HG03521 (cell line): ENCODE results near the gene ADD2.
A peak's percentile ranks its signal among the peaks of the same experiment; 100 is the strongest.
"Not testable (repeated sequence)": the region's sequence is repeated elsewhere in the genome, so short reads cannot be mapped to it uniquely, and the experiment has no call there.

ENCODE experiments used
- ATAC-seq: cut with Tn5 transposase; IDR thresholded peaks from one replicate; pipeline ENCODE4 v1.9.1; 2021; ENCODE audit warnings: mild to moderate bottlenecking, moderate library complexity; ENCODE audit not compliant: unreplicated experiment

ADD2 gene

DNA sequence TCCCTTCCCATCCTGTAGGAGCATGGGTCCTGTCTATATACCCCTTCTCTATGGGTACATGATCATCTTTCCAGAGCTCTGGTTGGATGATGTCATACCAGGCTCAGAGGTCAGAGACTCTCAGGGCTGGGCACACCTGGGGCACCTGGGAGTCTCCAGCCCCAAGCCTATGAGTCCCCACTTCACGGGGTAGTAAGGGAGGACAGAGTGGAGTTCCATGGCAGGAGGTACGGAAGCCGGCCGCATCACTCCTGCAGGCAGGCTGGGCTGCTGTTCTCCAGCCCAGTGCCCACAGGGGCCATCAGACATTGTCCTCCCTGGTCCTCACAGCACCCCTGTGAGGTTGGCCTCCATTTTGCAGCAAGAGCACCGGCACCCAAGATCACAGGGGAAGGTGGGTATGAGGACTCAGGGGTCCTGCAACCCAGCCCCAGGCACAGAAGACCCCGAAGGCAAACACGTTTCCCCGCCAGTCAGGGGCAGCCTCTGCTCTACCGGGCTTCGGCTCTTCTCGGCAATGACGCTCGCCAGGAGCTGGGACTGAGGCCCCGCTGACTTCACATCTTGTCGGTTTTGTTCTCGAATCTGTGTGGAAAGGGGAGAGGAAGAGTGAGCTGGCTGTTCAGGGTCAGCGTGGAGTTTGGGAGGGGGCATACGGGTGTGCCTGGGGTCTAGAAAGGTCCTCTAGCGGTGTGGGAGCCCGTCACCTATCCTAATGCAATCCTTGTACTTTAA is 91.5 kb downstream of the ADD2 start:
- no peak for ATAC-seq

DNA sequence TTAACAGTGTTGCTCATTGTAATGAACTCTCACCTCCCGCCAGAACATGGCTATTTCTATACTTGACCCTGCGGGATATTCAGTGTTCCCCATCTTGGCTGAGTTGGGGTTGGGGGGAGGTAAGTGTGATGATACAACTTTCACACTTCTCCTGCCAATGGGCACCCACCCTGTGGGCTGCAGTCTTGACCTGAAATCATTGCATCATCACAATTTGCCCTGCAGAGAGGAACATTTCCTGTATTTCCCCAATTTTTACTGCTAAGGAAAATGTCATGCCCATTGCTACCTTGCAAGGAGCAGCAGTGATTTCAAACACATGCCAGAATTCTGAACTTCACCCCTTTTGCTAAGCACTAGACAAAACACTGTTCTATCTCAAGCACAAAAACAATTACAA is 92.1 kb downstream of the ADD2 start:
- ATAC-seq, result no peak

DNA sequence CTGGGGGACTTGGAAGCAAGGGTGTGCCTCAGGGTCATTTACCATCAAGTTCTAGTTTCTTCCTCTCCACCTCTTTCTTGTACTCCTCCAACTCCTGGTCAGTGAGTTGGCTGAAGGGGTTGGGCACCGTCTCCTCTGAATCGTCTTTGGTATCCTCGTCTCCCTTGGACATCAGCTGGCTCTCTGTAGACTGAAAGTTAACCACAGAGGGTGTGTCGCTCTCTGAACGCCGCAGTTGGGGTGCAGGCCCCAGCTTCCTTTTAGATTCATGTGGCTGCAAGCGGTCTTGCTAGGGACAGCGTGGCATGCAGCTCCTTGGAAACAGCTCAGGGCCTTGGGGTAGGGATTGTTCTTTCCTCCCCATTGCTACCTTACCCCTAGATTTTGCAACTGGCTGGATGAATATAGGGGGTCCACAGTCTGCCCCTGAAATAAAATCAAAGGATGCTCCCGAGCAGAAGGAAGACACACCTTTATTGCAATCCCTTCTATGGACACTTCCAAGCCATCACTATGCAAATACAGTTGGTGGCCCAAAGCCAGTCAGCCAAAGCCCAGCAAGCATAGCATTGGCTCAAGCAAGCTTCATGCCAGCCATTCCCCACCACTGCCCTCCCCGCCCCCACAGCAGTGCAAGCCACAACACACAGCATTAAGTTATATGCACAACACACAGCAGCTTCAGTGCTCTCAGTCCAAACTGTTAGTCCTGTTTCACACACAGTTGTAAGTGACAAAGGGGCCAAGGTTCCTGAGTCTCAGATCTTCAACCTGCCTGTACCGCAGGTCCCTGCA is 93.2 kb downstream of the ADD2 start:
- ATAC-seq, result no peak

DNA sequence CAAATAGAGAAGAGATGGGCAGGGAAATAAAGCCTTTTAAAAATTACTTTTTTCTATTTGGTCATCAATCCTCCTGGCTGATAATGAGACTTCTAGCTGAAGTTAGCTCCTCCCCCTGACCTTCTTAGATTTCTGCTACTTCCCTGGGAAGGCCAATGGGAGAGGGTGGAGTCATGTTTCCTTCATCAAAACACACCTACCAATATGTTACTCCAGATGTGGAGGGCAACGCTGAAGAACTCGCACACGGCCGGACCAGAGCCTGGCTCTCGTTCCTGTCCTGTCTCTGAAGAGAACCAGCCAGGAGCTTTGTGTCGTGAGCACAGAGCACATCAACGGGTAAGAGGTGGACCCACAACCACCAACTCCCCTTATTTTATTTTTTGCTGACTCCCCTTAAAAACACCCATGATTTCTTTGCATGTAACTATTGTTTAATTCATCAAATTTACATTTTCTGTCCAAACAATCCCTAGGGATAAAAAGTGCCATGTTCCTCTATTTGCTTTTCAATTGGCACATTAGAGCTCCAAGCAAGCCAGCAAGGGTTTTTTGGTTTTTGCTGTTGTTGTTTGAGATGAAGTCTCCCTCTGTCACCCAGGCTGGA is 94.9 kb downstream of the ADD2 start:
- no peak for ATAC-seq

DNA sequence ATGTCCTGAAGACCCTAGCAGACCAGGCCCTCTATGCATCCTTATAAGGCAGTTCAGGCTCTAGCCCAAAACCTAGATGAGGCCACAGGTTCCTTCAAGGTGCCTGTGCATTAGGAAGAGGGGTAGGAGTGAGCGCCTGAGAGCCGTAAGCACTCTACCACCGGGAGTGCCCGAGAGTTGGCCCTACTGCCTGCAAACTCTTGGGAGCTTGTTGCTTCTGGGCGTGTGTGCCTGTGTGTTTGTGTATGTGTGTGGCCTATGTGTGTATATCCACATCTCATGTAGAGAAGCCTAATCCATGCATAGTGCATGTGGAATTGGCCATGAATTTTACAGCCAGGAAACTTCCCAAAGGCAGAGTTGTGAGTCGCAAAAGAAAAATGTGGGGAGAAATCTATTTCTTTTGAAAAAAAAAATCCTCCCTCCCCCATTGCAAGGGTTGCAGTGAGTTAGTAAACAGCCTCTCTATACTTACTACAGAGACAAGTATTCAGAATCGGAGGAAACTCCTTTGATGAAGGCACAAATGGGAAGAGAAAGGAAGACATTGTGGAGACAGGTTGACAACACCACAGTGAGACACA is 96.8 kb downstream of the ADD2 start:
- no peak for ATAC-seq

DNA sequence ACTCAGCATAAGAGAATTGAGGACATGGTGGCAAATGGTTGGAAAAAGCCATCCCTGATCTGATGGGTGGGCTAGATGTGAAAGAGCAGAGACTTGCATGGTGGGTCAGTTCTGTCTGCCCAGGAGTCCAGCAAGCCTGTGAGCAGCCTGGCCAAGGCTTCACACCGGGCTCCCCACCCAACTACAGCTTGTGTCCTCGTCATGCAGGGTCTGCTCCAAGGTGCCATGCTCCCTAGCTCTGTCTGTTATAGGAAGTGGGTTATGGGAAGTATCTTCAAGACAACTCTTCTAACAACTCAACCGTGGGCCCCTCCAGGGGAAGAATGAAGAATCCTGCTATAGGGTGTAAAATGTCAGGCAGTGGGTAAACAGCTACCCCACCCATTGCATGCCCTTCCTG is 97.4 kb downstream of the ADD2 start:
- no peak for ATAC-seq

DNA sequence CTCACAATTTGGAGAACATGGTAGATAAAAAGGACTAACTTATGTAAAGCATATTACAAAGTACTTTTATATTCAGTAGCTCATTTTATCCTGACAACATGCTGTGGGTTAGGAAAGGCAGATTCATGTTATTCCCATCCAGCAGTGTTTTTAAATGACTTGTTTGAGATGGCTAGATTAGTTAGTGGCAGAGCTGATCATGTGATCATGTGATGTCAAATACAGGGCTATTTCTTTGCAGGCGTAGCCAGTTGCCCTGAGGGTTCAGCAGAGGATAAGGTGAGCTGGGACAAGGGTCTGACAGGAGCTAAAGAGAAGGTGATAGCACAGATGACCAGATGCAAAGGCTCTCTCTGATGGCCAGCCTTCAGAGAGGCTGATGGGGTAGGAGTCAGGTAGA is 97.8 kb downstream of the ADD2 start:
- ATAC-seq, result no peak

DNA sequence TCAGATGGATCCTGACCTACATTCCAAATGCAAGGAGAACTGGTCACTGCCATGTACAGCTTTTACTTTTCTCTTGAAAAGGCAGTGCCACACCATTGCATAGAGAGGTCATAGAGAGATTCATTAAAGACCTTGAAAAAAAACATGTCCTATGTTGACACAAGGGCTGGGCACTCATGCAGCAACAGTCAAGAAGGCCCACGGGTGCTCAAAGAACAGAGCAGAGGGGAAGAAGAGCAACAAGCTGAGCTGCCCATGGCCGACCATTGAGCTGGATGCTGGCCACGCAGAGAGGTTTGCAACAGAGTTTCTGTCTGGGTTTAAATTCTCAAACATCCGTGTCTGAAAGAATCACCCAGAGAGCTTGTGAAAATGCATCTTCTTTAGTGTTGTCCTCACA is 99.1 kb downstream of the ADD2 start:
- no peak for ATAC-seq

DNA sequence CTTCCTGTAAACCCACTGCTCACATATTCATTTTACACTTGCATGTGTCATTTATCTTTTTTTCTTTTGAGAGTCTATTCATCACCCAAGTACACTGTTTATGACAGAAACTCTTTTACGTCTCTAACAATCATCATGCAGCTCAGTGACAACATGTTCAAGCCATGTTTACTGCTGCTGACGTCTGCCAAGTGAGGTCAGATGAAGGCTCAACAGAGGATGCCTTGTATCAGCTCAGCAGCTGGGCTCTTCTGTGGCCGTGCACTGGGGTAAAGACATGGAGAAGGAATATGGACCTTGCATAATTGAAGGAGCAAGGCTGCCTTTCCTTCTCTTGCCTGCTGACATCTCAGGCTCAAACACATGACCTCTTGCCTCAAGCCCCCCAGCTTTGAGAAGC is 99.6 kb downstream of the ADD2 start:
- ATAC-seq, result no peak

DNA sequence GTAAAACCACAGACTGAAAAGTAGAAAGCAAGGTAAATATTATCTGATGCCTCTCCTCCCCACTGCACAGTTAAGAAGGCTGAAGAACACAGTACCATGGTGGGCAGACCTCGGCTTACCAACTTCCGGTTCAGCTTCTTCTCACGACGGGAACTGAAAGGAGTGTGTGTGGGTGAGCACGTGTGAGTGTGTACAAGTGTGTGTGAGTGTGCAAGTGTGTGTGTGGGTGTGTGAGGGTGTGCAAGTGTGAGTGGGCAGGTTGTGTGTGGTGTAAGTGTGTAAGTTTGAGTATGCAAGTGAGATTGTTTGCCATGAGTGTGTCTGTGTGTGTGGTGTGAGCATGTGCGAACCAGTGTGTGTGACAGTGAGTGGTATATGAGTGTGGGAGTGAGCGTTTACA is 103.5 kb downstream of the ADD2 start:
- no peak for ATAC-seq

DNA sequence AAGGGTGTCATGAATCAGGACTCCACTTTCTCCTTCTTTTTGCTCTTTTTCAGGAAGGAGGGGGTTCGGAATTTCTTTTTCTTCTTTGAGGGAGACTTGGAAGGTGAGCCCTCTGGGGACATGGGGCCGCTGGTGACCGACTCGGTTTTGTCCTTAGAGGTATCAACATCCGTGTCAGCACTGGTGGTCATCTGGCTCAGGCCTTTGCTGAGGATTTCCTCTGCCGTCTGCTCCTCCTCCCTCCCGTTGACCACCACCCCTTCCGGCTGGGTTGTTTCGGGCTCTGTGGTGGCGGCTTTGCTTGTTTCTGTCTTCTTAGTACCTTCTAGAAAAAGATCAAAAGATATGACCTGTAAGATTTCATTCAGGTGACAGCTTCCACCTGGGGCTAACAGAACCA is 104.6 kb downstream of the ADD2 start:
- no peak for ATAC-seq

DNA sequence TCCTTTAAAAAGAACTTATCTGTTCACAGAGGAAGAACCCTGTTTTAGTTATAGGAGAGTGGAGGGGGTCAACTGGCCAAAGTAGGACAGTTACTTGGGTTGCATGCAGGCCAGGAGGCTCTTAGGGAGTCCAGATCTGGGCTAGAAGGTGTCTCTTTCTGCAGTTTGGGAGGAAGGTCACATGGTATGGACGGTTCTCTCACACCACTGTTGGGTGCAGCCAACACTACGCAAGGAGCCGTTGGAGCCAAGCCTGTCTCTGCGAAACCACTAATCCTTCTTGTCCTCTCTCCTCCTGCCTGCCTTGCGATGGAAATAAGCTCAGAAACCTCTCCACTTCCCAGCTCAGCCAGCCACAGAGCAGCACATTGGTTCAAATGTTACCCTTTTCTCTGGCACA is 108.4 kb downstream of the ADD2 start:
- ATAC-seq, result no peak

DNA sequence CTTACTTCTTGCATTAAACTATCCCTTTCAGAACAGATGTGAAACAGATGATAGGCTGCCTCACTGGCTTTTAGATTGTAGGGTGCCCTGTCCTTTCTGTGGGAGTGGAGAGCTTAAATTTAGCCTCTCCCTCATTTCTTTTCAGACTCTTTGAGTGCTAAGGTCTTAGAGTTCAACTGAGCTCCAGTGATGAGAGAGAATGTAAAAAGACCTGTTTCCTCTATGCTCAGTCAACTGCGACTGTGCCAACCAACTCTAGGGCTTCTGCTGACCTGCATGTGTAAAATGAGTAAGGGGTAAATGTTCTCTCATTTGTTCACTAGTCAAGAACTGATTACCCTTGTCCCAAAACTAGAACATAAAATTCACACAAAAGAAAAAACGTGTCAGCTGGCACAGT is 109.5 kb downstream of the ADD2 start:
- ATAC-seq, result no peak

DNA sequence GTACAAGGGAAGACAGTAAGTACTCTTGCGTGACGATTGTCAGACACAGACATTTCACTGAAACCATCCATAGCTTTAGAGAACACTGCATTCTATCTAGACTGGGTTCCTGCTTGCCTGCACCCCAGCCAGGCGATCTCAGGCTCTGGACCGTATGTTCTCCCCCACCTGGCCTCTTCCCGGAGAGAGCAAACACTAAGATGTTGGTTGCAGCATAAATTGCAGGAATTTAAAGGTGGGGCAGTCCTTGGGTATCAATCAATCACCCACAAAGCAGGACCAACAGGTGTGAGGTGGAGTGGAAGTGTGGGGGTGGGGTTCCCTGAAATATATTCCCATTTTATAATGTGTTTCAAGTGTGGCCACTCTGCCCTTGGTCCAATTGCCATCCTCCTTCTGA is 110.8 kb downstream of the ADD2 start:
- no peak for ATAC-seq

DNA sequence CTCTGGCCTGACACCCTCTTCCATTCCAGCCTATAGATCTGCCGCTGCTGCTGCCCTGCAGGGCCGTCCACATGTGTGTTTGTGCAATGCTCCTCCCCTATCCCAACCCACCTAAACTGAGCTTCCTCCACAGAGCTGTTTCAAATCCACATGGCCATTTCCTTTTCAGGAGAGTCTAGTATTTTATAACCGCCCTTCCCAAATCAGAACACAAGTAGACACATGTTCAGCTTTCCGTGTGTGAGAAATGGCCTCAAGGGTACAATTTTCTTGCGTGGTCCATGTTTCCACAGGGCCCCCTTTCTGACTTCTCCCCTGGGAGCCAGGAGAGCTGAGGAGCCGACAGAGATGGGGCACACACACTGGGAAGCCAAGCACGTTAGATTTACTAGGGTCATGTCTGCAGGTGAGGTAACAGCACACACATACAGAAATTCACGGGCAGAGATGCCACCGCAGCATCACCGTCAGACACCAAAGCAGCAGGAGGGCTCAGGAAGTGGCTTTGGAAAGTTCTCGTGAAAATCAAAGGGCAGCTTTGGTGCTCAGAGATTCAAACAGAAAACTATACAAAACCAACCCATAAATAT is 111.5 kb downstream of the ADD2 start:
- ATAC-seq, result no peak

DNA sequence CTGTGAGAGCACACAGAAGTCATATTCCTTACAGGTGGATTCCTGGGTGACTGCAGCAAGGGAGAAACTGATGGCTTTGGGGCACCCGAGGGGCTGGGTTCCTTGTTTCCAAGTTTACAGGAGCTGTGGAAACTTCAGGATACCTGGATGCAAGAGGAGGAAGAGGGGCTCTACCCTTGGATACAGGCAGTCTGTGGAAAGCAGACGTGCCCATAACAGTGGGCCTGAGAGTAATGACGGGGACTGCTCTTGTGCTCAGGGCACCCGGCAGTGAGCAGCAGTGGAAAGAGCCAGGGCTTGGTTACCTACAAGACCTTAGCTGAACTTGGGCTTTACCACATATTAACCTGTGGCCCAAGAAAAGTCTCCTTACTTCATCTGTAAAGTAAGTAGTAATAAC is 112.2 kb downstream of the ADD2 start:
- no peak for ATAC-seq

DNA sequence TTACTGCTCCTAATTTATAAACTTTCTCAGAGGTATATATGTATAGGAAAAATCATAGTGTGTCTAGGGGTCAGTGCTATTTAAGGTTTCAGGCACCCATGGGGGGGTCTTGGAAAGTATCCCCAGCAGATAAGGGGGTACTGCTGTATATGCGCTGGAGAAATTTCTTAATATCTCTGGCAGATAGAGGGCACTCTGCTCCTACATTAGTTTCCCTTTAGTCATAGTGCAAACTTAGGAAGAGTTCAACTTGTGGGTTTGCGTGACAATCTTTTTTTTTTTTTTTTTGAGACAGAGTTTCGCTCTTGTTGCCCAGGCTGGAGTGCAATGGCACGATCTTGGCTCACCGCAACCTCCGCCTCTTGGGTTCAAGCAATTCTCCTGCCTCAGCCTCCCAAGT is 112.8 kb downstream of the ADD2 start:
- ATAC-seq, result not testable (repeated sequence)

DNA sequence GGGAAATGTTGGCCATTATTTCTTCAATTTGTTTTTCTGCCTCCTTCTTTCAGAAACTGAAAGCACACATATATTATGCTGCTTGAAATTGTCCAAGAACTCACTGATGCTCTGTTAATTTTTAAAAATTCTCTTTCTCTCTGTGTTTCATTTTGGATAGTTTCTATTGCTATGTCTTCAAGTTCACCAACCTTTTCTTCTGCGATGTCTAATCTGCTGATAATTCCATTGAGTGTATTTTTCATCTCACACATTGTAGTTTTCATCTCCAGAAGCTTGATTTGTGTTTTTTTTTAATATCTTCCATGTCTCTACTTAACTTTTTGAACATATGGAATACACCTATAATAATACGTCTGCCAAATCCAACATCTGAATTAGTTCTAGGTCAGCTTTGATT is 116.3 kb downstream of the ADD2 start:
- ATAC-seq, result no peak

DNA sequence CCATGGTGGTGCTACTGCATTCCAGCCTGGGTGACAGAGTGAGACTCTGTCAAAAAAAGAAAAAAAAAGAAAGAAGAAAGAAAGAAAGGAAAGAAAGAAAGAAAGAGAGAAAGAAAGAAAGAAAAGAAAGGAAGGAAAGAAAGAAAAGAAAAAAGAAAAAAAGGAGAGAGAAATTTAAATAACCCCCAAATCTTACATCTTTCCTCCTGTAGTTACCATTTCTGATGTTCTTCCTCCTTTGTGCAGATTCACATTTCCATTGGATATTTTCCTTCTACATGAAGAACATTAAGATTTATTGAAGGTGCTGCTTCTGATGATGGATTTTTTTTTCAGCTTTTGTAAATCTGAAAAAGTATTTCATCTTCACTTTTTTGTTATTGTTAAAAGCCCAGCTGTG is 117.0 kb downstream of the ADD2 start:
- no peak for ATAC-seq

DNA sequence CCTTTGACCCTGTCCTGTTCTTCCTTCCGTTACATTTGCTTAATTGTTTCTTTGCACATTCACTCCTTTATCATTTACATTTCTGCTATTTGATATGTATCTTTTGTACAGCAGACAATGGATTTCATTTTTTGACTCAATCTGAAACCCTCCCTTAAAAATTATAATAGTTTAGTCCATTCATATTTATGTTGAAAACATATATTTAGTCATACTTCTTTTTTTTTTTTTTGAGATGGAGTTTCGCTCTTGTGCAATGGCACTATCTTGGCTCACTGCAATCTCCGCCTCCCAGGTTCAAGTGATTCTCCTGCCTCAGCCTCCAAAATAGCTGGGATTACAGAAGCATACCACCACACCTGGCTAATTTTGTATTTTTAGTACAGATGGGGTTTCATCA is 119.0 kb downstream of the ADD2 start:
- no peak for ATAC-seq

DNA sequence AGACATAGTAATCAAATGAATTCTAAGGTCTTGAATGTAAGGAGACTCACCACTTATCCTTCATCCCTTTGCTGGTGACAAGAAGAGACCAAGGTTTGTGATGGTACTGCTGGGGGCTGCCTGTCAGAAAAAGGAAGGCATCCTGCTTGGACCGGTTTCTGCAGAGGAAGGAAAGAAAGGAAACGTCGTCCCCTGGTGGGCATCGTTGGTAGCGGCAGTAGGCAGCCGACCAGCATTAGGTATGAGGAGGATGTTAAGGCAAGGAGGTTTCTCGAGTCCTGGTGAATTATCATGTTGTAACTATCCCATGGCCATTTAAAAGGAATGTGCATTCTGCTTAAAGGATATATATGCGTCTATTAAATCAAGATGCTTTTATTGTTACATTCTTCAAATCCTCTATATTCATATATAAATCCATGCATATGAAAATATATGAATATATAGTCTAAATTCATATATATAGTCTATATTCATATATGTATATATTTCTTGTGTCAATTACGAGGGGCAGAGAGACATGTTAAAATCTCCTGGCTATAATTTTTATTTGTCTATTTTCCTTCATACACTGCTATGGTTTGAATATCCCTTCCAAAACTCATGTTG is 120.0 kb downstream of the ADD2 start:
- peak; percentile 70 for ATAC-seq
